IMR-90 (cell line): ENCODE measurements around the gene DNMT1. TPM values are rescaled to one million over a fixed set of nuclear protein-coding genes. Genes with fewer than 3 reads are reported as not detected.

ENCODE experiments used
- ATAC-seq: fragments of 200-7000 bp; cut with Tn5 transposase; 2 replicates; pipeline ENCODE4 v1.9.1; 2020; ENCODE audit warnings: low read depth, mild to moderate bottlenecking, moderate library complexity
- BruUV-seq: library from RNA; stranded (reverse); fragments of 400-500 nt; replicated peaks from 2 replicates; lab custom pipeline; 2021; lab: Mats Ljungman, UMichigan
- CTCF ChIA-PET: fragments of 300-600 bp; formaldehyde crosslinking; extraction: SDS; loops from one replicate; lab custom pipeline; 2021; ENCODE audit warnings: antibody characterized with exemption; lab: Yijun Ruan, JAX
- POLR2A ChIA-PET: fragments of 300-600 bp; sonication (Branson Sonifier 250); formaldehyde crosslinking; loops from one replicate; lab custom pipeline; 2022; ENCODE audit warnings: antibody characterized with exemption; ENCODE audit not compliant: unreplicated experiment; lab: Charles Lee
- DNase-seq: peaks from one replicate; pipeline ENCODE4 v3.0.0; 2013
- H2AFZ ChIP-seq: replicated peaks from 2 replicates; pipeline ENCODE3; 2013; ENCODE audit warnings: low read length, mild to moderate bottlenecking; ENCODE audit not compliant: poor library complexity
- H2AK5ac ChIP-seq: 2 replicates; pipeline ENCODE4 v1.6.1; 2013; ENCODE audit warnings: low read depth, low read length, inconsistent platforms
- H2AK9ac ChIP-seq: replicated peaks from 2 replicates; pipeline ENCODE3; 2013; ENCODE audit warnings: mild to moderate bottlenecking, low read depth, low read length, moderate library complexity; ENCODE audit not compliant: poor library complexity
- H2BK120ac ChIP-seq: 2 replicates; pipeline ENCODE4 v1.6.1; 2013; ENCODE audit warnings: low read depth, low read length, inconsistent platforms
- H2BK15ac ChIP-seq: 3 replicates; pipeline ENCODE4 v1.6.1; 2013; ENCODE audit warnings: low read depth, low read length, inconsistent platforms
- H2BK20ac ChIP-seq: 2 replicates; pipeline ENCODE4 v1.6.1; 2013; ENCODE audit warnings: low read depth, mild to moderate bottlenecking, inconsistent platforms, low read length, moderate library complexity
- H2BK5ac ChIP-seq: 2 replicates; pipeline ENCODE4 v1.6.1; 2013; ENCODE audit warnings: mild to moderate bottlenecking, low read depth, low read length, inconsistent platforms; ENCODE audit not compliant: poor library complexity, severe bottlenecking
- H3K14ac ChIP-seq: replicated peaks from 2 replicates; pipeline ENCODE4 v1.6.1; 2013; ENCODE audit warnings: low read depth, low read length, inconsistent platforms
- H3K18ac ChIP-seq: 2 replicates; pipeline ENCODE4 v1.6.1; 2013; ENCODE audit warnings: low read depth, low read length, control low read depth
- H3K23ac ChIP-seq: 2 replicates; pipeline ENCODE4 v1.6.1; 2013; ENCODE audit warnings: low read depth, low read length, inconsistent platforms
- H3K27ac ChIP-seq: 2 replicates; pipeline ENCODE4 v1.5.1; 2013; ENCODE audit warnings: mild to moderate bottlenecking, control low read depth, low read length; ENCODE audit not compliant: insufficient read depth
- H3K27me3 ChIP-seq: 2 replicates; pipeline ENCODE4 v1.6.1; 2013; ENCODE audit warnings: low read length; ENCODE audit not compliant: control insufficient read depth, insufficient read depth
- H3K36me3 ChIP-seq: 2 replicates; pipeline ENCODE4 v1.6.1; 2013; ENCODE audit warnings: low read length, mixed read lengths; ENCODE audit not compliant: control insufficient read depth, insufficient read depth
- H3K4ac ChIP-seq: 2 replicates; pipeline ENCODE4 v1.6.1; 2013; ENCODE audit warnings: low read depth, low read length, inconsistent platforms
- H3K4me1 ChIP-seq: 2 replicates; pipeline ENCODE4 v1.6.1; 2013; ENCODE audit warnings: low read length, mixed read lengths; ENCODE audit not compliant: control insufficient read depth, insufficient read depth
- H3K4me2 ChIP-seq: 2 replicates; pipeline ENCODE4 v1.6.1; 2013; ENCODE audit warnings: low read depth, mild to moderate bottlenecking, control low read depth, low read length, moderate library complexity
- H3K4me3 ChIP-seq: 2 replicates; pipeline ENCODE4 v1.5.1; 2013; ENCODE audit warnings: low read depth, mild to moderate bottlenecking, control low read depth, low read length, moderate library complexity; ENCODE audit not compliant: insufficient read depth
- H3K56ac ChIP-seq: 2 replicates; pipeline ENCODE4 v1.6.1; 2013; ENCODE audit warnings: low read length, inconsistent platforms; ENCODE audit not compliant: insufficient read depth; ENCODE audit errors: extremely low read depth
- H3K79me1 ChIP-seq, 2 experiments: 2 replicates each; pipeline ENCODE4 v1.6.1; 2013; ENCODE audit warnings: low read length in 2 of 2, inconsistent platforms in 1 of 2, low read depth in 1 of 2
- H3K9ac ChIP-seq: 2 replicates; pipeline ENCODE4 v1.6.1; 2013; ENCODE audit warnings: low read depth, low read length, control low read depth
- H3K9me1 ChIP-seq: 2 replicates; pipeline ENCODE4 v1.6.1; 2013; ENCODE audit warnings: low read length, inconsistent platforms; ENCODE audit not compliant: insufficient read depth
- H3K9me3 ChIP-seq: 2 replicates; pipeline ENCODE4 v1.6.1; 2013; ENCODE audit warnings: low read length; ENCODE audit not compliant: control insufficient read depth, insufficient read depth
- H4K20me1 ChIP-seq: 2 replicates; pipeline ENCODE4 v1.6.1; 2013; ENCODE audit warnings: low read length, inconsistent platforms; ENCODE audit not compliant: insufficient read depth
- H4K5ac ChIP-seq: 2 replicates; pipeline ENCODE4 v1.6.1; 2013; ENCODE audit warnings: mild to moderate bottlenecking, low read depth, low read length, control low read depth
- H4K8ac ChIP-seq, 2 experiments: 2 replicates each; pipeline ENCODE4 v1.6.1; 2013; ENCODE audit warnings: low read depth in 2 of 2, low read length in 2 of 2, control low read depth in 1 of 2, inconsistent platforms in 1 of 2
- H4K91ac ChIP-seq: 2 replicates; pipeline ENCODE4 v1.6.1; 2013; ENCODE audit warnings: low read depth, low read length, inconsistent platforms; ENCODE audit not compliant: insufficient read depth
- BHLHE40 ChIP-seq: fragments of 150-350 bp; IDR thresholded peaks from 2 replicates; pipeline ENCODE4 v1.6.1; 2016; ENCODE audit warnings: mild to moderate bottlenecking, low read depth, low read length
- CTCF ChIP-seq: conservative IDR thresholded peaks from 2 replicates; pipeline ENCODE4 v1.5.1; 2012; ENCODE audit warnings: mild to moderate bottlenecking, low read depth, low read length, improper control_type of control experiment
- MAFK ChIP-seq: IDR thresholded peaks from 2 replicates; pipeline ENCODE4 v1.6.1; 2012; ENCODE audit warnings: low read depth, low read length, improper control_type of control experiment
- MXI1 ChIP-seq: IDR thresholded peaks from 2 replicates; pipeline ENCODE4 v1.6.1; 2012; ENCODE audit warnings: low read depth, mild to moderate bottlenecking, low read length, moderate library complexity, borderline replicate concordance
- NFE2L2 ChIP-seq: fragments of 150-350 bp; IDR thresholded peaks from 2 replicates; pipeline ENCODE4 v1.6.1; 2016; ENCODE audit warnings: low read depth, mild to moderate bottlenecking, low read length
- POLR2A ChIP-seq: IDR thresholded peaks from 2 replicates; pipeline ENCODE4 v1.6.1; 2012; ENCODE audit warnings: mild to moderate bottlenecking, low read depth, low read length
- RCOR1 ChIP-seq: IDR thresholded peaks from 2 replicates; pipeline ENCODE4 v1.6.1; 2012; ENCODE audit warnings: mild to moderate bottlenecking, low read length, improper control_type of control experiment; ENCODE audit not compliant: insufficient replicate concordance
- RFX5 ChIP-seq: IDR thresholded peaks from 2 replicates; pipeline ENCODE4 v1.8.0; 2012; ENCODE audit warnings: low read depth, mild to moderate bottlenecking, low read length, moderate library complexity
- USF2 ChIP-seq: fragments of 150-350 bp; IDR thresholded peaks from 2 replicates; pipeline ENCODE4 v1.6.1; 2017; ENCODE audit warnings: mild to moderate bottlenecking, antibody characterized with exemption, low read length, low read depth
- WGBS, 2 experiments: methylation state at CpG; one replicate each; pipeline versions ENCODE4 v1.1.5 to v1.1.7; 2013; ENCODE audit warnings: missing lambda C conversion rate in 2 of 2; ENCODE audit not compliant: insufficient read length in 1 of 2; ENCODE audit errors: extremely low coverage in 2 of 2; 5-methylcytosine and 5-hydroxymethylcytosine counted together
- dilution Hi-C: fragments of 300-500 bp; cut with HindIII; formaldehyde crosslinking; loops from one replicate; pipeline ENCODE4 v1.14.3; 2018; ENCODE audit warnings: low sequenced_read_pairs; ENCODE audit not compliant: unreplicated experiment
- in situ Hi-C: fragments of 300-500 bp; cut with MboI; formaldehyde crosslinking; loops from 3 replicates; pipeline ENCODE4 v1.14.3; 2019; ENCODE audit warnings: low sequenced_read_pairs, inconsistent platforms, mixed read lengths
- intact Hi-C: fragments of 100-400 bp; cut with micrococcal nuclease; formaldehyde crosslinking; loops from 2 replicates; pipeline ENCODE4 v1.10.0; 2022
- polyA plus RNA-seq, 3 experiments: library from polyadenylated mRNA; depleted of rRNA; stranded (reverse); fragments of >200 nt; gene quantifications; 2 replicates each; pipeline ENCODE4 v1.2.3, GENCODE V29; 2012; ENCODE audit warnings: low replicate concordance in 1 of 3
- total RNA-seq: library from RNA; depleted of rRNA; stranded (reverse); fragments of >200 nt; gene quantifications from 2 replicates; pipeline ENCODE4 v1.2.3, GENCODE V29; 2012

The DNMT1 gene
- total and polyA plus RNA-seq, 2 of the 4 experiments (the other 2 are of a cell fraction): 26.2 to 83.6 TPM

DNA sequence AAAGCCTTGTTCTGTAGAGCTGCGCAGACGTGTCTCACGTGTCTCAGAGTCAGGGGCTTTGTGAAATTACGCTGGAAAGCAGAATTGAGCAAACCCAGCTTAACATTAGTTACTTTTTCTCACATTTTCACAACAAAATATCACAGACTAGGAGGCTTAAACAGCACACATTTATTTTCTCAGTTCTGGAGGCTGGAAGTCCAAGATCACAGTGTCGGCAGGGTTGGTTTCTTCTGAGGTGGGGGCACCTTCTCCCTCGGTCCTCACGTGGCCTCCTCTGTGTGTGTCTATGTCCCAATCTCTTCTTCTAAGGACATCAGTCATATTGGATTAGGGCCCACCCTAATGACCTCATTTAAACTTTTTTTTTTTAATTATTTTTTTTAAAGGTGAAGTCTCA is 70.3 kb downstream of the DNMT1 start:
- intact Hi-C loops (no loop called here), in situ Hi-C loops (no loop called here), dilution Hi-C loops (no loop called here)
- peaks cover 6% of the 10 kb centered on the region for H3K36me3 ChIP-seq
- no peak overlapping the region for H4K5ac ChIP-seq
- no peak for TF ChIP-seq RFX5
- no peak for TF ChIP-seq RCOR1
- no peak for TF ChIP-seq BHLHE40
- TF ChIP-seq NFE2L2: no peak
- TF ChIP-seq CTCF: no peak
- TF ChIP-seq MXI1: no peak
- no peak for TF ChIP-seq MAFK
- no peak for TF ChIP-seq POLR2A
- TF ChIP-seq USF2: no peak
- H2BK5ac ChIP-seq: no peak overlapping the region
- no peak overlapping the region for H2AK5ac ChIP-seq
- H3K27ac ChIP-seq: no peak overlapping the region
- ChIA-PET CTCF (interaction anchor here (0.9 kb wide), 1 partner anchor 31 kb away, joined by 4 read pairs; no protein-coding TSS in a partner anchor), POLR2A (no interaction called here)
- no peak overlapping the region for H3K4ac ChIP-seq
- H2BK15ac ChIP-seq: no peak overlapping the region
- no peak overlapping the region for H2AK9ac ChIP-seq
- no peaks in the 10 kb centered on the region for H3K27me3 ChIP-seq
- BruUV-seq: no TSS peak
- no peak overlapping the region for H4K8ac ChIP-seq
- H3K56ac ChIP-seq: no peak overlapping the region
- DNase-seq (no peak), ATAC-seq (no peak)
- no peaks in the 10 kb centered on the region for H3K9me1 ChIP-seq
- H4K91ac ChIP-seq: no peak overlapping the region
- no peak overlapping the region for H3K14ac ChIP-seq
- no peak overlapping the region for H2BK20ac ChIP-seq
- peaks cover 4% of the 10 kb centered on the region; the same call in 1 of the 2 replicates for H3K4me1 ChIP-seq
- H3K18ac ChIP-seq: no peak overlapping the region
- H2BK120ac ChIP-seq: no peak overlapping the region
- no peaks in the 10 kb centered on the region for H4K20me1 ChIP-seq
- no peak overlapping the region for H3K4me2 ChIP-seq
- no peak overlapping the region for H2AFZ ChIP-seq
- H3K9ac ChIP-seq: no peak overlapping the region
- H3K9me3 ChIP-seq: no peaks in the 10 kb centered on the region
- H3K23ac ChIP-seq: no peak overlapping the region
- H3K79me1 ChIP-seq: peaks cover 1 to 2% of the 10 kb centered on the region in 2 experiments
- H3K4me3 ChIP-seq: no peak overlapping the region
- WGBS, 2 experiments: 100% methylated on average over 4 of the region's 7 CpGs; no CpG with 5 or more reads in 1 of the 2 experiments
